ENCODE data around the gene SKOR1.

Gene SKOR1

DNA sequence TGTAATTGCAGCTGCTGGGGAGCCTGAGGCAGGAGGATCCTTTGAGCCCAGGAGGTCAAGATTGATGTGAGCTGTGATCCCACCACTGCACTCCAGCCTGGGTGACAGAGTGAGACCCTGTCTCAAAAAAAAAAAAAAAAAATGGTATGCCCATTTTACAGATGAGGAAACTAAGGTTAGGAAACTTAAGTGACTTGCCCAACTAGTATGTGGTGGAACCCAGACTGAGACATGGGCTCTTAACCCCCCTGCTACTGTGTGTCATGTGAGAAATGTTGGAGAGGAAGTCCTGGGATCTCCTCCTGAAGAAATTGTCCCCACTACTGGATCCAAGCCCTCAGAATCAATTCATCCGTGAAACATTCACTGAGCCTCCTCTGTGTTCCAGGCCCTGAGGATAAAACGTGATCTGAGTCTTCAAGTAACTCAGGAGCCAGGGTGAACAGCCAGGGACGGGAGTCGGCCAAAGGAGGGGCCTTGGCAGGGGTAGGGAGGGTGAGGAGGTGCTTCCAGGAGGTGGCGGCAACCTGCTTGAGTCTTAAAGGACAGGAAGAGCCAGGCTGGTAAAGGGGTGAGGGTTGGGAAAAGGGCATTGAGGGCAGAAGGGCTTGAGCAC, 34.1 kb downstream of the SKOR1 start:
- H3K9me3 ChIP-seq (ENCODE audit: insufficient read depth, low read depth, low read length), result no peaks in the 10 kb centered on the region
- H3K9ac ChIP-seq (ENCODE audit: low read length), result no peak overlapping the region
- H3K14ac ChIP-seq (ENCODE audit: low read length), result no peak overlapping the region
- H3K4ac ChIP-seq (ENCODE audit: low read depth, low read length), result no peak overlapping the region
- no peak overlapping the region for H2BK12ac ChIP-seq (ENCODE audit: low read length)
- H3K23ac ChIP-seq (ENCODE audit: low read length), result no peak overlapping the region
- H4K91ac ChIP-seq (ENCODE audit: low read depth, low read length), result no peak overlapping the region
- no peaks in the 10 kb centered on the region for H3K79me2 ChIP-seq (ENCODE audit: control insufficient read depth, insufficient read depth, low read length, poor library complexity)
- no peak overlapping the region for H3K4me3 ChIP-seq (ENCODE audit: low read depth, low read length)
- H4K12ac ChIP-seq (ENCODE audit: low read depth, low read length), result no peak overlapping the region
- H4K8ac ChIP-seq (ENCODE audit: low read depth, low read length), result no peak overlapping the region
- no CpG with 5 or more reads among the region's 5 CpGs for WGBS (ENCODE audit: extremely low coverage, insufficient coverage, insufficient read length)
- H3K27ac ChIP-seq (ENCODE audit: low read depth, low read length), result no peak overlapping the region
- H3K36me3 ChIP-seq (ENCODE audit: control insufficient read depth in 1 of 2, insufficient read depth in 2 of 2, low read length in 2 of 2), result no peaks in the 10 kb centered on the region
- no peak for DNase-seq
- peaks cover 0 to 5% of the 10 kb centered on the region in 2 experiments for H3K4me1 ChIP-seq (ENCODE audit: control insufficient read depth in 1 of 2, insufficient read depth in 2 of 2, low read length in 2 of 2)
- no peak overlapping the region for H3K4me2 ChIP-seq (ENCODE audit: low read length)
- no peak overlapping the region for H2BK120ac ChIP-seq (ENCODE audit: insufficient read depth, low read length, poor library complexity)
- no peak overlapping the region for H3K18ac ChIP-seq (ENCODE audit: low read length)
- H3K79me1 ChIP-seq (ENCODE audit: low read length), result peaks cover 4% of the 10 kb centered on the region
- H2AK5ac ChIP-seq (ENCODE audit: low read length), result no peak overlapping the region
- H2AFZ ChIP-seq (ENCODE audit: insufficient read depth, low read length, poor library complexity), result no peak overlapping the region
- H3K27me3 ChIP-seq (ENCODE audit: insufficient read depth, low read length), result no peaks in the 10 kb centered on the region
- no peak overlapping the region for H2BK5ac ChIP-seq (ENCODE audit: low read depth, low read length, poor library complexity)

GRCh38 chr15:67861983-67862382, 36.7 kb downstream of the SKOR1 start:
- Histone ChIP-seq H2BK12ac (ENCODE audit: low read length) (no peak overlapping the region), H4K8ac (ENCODE audit: low read depth, low read length) (no peak overlapping the region), H3K4me1 (ENCODE audit: control insufficient read depth in 1 of 2, insufficient read depth in 2 of 2, low read length in 2 of 2) (peaks cover 0 to 5% of the 10 kb centered on the region in 2 experiments), H3K79me2 (ENCODE audit: control insufficient read depth, insufficient read depth, low read length, poor library complexity) (no peaks in the 10 kb centered on the region), H4K91ac (ENCODE audit: low read depth, low read length) (no peak overlapping the region), H3K36me3 (ENCODE audit: control insufficient read depth in 1 of 2, insufficient read depth in 2 of 2, low read length in 2 of 2) (no peaks in the 10 kb centered on the region), H3K23ac (ENCODE audit: low read length) (no peak overlapping the region), H3K4me3 (ENCODE audit: low read depth, low read length) (no peak overlapping the region), H3K4ac (ENCODE audit: low read depth, low read length) (no peak overlapping the region), H3K9me3 (ENCODE audit: insufficient read depth, low read depth, low read length) (no peaks in the 10 kb centered on the region), H3K14ac (ENCODE audit: low read length) (no peak overlapping the region), H2AFZ (ENCODE audit: insufficient read depth, low read length, poor library complexity) (no peak overlapping the region), H2BK5ac (ENCODE audit: low read depth, low read length, poor library complexity) (no peak overlapping the region), H2BK120ac (ENCODE audit: insufficient read depth, low read length, poor library complexity) (no peak overlapping the region), H3K27me3 (ENCODE audit: insufficient read depth, low read length) (no peaks in the 10 kb centered on the region), H3K4me2 (ENCODE audit: low read length) (no peak overlapping the region), H3K79me1 (ENCODE audit: low read length) (peaks cover 4% of the 10 kb centered on the region), H3K27ac (ENCODE audit: low read depth, low read length) (no peak overlapping the region), H3K18ac (ENCODE audit: low read length) (no peak overlapping the region), H3K9ac (ENCODE audit: low read length) (no peak overlapping the region), H4K12ac (ENCODE audit: low read depth, low read length) (no peak overlapping the region), H2AK5ac (ENCODE audit: low read length) (no peak overlapping the region)
- no peak for DNase-seq
- no CpG with 5 or more reads among the region's 3 CpGs for WGBS (ENCODE audit: extremely low coverage, insufficient coverage, insufficient read length)

DNA sequence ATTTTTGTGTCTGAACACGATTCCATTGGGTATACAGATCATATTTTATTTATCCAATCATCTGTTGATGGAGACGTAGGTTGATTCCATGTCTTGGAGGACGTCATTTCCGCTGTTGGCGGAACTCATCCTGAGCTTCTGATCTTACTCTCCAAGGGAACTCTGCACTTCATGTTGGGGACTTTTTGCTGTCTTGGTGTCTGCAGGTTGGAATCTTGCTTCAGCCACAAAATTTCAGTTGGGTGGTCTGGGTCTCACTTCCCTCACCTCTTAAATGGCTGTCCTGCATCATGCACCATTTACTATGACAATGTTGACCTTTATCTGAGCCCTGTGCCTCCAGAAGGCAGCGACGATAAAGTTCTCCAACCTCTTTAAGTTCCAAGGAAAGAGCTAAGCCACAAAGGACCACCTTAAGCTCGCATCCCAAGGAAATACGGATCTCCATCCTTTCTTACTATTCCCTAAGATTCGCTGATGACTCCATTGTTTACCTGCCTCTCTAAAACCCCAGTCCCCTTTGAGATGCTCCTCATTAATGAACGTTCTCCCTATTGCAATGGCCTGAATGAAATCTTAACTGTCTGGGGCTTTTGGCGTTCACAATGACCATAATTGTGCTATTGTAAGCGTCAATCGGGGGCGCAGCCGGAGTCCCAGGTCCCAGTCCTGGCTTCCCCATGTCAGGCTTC, 37.6 kb downstream of the SKOR1 start:
- Histone ChIP-seq H2AK5ac (ENCODE audit: low read length) (no peak overlapping the region), H4K91ac (ENCODE audit: low read depth, low read length) (no peak overlapping the region), H3K9me3 (ENCODE audit: insufficient read depth, low read depth, low read length) (no peaks in the 10 kb centered on the region), H3K36me3 (ENCODE audit: control insufficient read depth in 1 of 2, insufficient read depth in 2 of 2, low read length in 2 of 2) (no peaks in the 10 kb centered on the region), H3K79me2 (ENCODE audit: control insufficient read depth, insufficient read depth, low read length, poor library complexity) (no peaks in the 10 kb centered on the region), H3K27ac (ENCODE audit: low read depth, low read length) (no peak overlapping the region), H4K12ac (ENCODE audit: low read depth, low read length) (no peak overlapping the region), H3K9ac (ENCODE audit: low read length) (no peak overlapping the region), H2BK12ac (ENCODE audit: low read length) (no peak overlapping the region), H2BK5ac (ENCODE audit: low read depth, low read length, poor library complexity) (no peak overlapping the region), H2BK120ac (ENCODE audit: insufficient read depth, low read length, poor library complexity) (no peak overlapping the region), H3K4me1 (ENCODE audit: control insufficient read depth in 1 of 2, insufficient read depth in 2 of 2, low read length in 2 of 2) (peaks cover 0 to 5% of the 10 kb centered on the region in 2 experiments), H3K4ac (ENCODE audit: low read depth, low read length) (no peak overlapping the region), H3K4me3 (ENCODE audit: low read depth, low read length) (no peak overlapping the region), H3K27me3 (ENCODE audit: insufficient read depth, low read length) (no peaks in the 10 kb centered on the region), H2AFZ (ENCODE audit: insufficient read depth, low read length, poor library complexity) (no peak overlapping the region), H4K8ac (ENCODE audit: low read depth, low read length) (no peak overlapping the region), H3K23ac (ENCODE audit: low read length) (no peak overlapping the region), H3K79me1 (ENCODE audit: low read length) (peaks cover 4% of the 10 kb centered on the region), H3K14ac (ENCODE audit: low read length) (no peak overlapping the region), H3K4me2 (ENCODE audit: low read length) (peak overlapping the region; percentile 72), H3K18ac (ENCODE audit: low read length) (no peak overlapping the region)
- no peak for DNase-seq
- WGBS (ENCODE audit: extremely low coverage, insufficient coverage, insufficient read length), result no CpG with 5 or more reads among the region's 16 CpGs

DNA sequence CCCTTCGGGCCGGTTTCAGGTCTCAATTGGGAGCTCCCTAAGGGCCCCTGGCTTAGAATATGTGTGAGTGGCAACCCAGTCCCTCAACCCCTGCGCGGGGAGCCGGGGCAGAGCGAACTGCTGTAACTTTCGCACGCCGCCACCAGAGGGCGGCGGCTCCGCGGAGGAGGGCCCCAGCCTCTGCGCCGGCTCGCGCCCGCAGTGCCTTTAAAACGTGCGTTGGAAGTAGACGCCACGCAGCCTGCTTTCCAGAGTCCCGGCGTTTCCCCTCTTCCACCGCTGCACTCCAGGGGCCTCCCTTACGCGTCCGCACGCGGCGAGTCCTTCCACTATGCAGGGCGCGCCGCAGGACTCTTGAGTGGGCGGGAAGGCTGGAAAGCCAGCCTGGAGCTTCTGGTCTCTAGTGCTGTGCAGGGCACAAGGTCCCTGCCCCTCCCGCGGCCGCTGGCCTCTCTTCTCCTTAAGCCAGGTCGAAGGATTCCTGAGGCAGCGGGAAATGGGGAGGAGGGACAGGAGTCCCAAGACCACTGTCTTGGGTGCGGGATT, 38.2 kb downstream of the SKOR1 start:
- peak; percentile 66 to 84 for DNase-seq
- Histone ChIP-seq H2AFZ (ENCODE audit: insufficient read depth, low read length, poor library complexity) (peak overlapping the region; percentile 89), H2BK5ac (ENCODE audit: low read depth, low read length, poor library complexity) (peak overlapping the region; percentile 0), H3K79me2 (ENCODE audit: control insufficient read depth, insufficient read depth, low read length, poor library complexity) (no peaks in the 10 kb centered on the region), H3K4ac (ENCODE audit: low read depth, low read length) (no peak overlapping the region), H2AK5ac (ENCODE audit: low read length) (no peak overlapping the region), H3K18ac (ENCODE audit: low read length) (peak overlapping the region; percentile 78), H3K9me3 (ENCODE audit: insufficient read depth, low read depth, low read length) (no peaks in the 10 kb centered on the region), H4K12ac (ENCODE audit: low read depth, low read length) (peak overlapping the region; percentile 52), H3K79me1 (ENCODE audit: low read length) (peaks cover 4% of the 10 kb centered on the region), H3K36me3 (ENCODE audit: control insufficient read depth in 1 of 2, insufficient read depth in 2 of 2, low read length in 2 of 2) (no peaks in the 10 kb centered on the region), H3K4me1 (ENCODE audit: control insufficient read depth in 1 of 2, insufficient read depth in 2 of 2, low read length in 2 of 2) (peaks cover 0 to 5% of the 10 kb centered on the region in 2 experiments), H4K8ac (ENCODE audit: low read depth, low read length) (peak overlapping the region; percentile 5), H3K27me3 (ENCODE audit: insufficient read depth, low read length) (no peaks in the 10 kb centered on the region), H3K4me3 (ENCODE audit: low read depth, low read length) (peak overlapping the region; percentile 41), H3K9ac (ENCODE audit: low read length) (peak overlapping the region; percentile 4), H2BK120ac (ENCODE audit: insufficient read depth, low read length, poor library complexity) (peak overlapping the region; percentile 26), H3K27ac (ENCODE audit: low read depth, low read length) (no peak overlapping the region), H3K4me2 (ENCODE audit: low read length) (peak overlapping the region; percentile 72), H3K14ac (ENCODE audit: low read length) (no peak overlapping the region), H4K91ac (ENCODE audit: low read depth, low read length) (peak overlapping the region; percentile 9), H3K23ac (ENCODE audit: low read length) (no peak overlapping the region), H2BK12ac (ENCODE audit: low read length) (peak overlapping the region; percentile 6)
- no CpG with 5 or more reads among the region's 41 CpGs for WGBS (ENCODE audit: extremely low coverage, insufficient coverage, insufficient read length)
